WERI-Rb-1 (cell line): ENCODE measurements around the gene WWOX.

Experiments
- DNase-seq: peaks from one replicate; pipeline ENCODE4 v3.0.0-alpha.2; 2020
- H3K27ac ChIP-seq: fragments of 250-450 bp; sonication (Bioruptor Pico); 2 replicates; pipeline ENCODE4 v1.5.1; 2020; ENCODE audit warnings: mild to moderate bottlenecking, moderate library complexity
- H3K27me3 ChIP-seq: fragments of 250-450 bp; sonication (Bioruptor Pico); 2 replicates; pipeline ENCODE4 v1.5.1; 2021; ENCODE audit warnings: mild to moderate bottlenecking, low read depth, moderate library complexity; ENCODE audit not compliant: insufficient read depth, severe bottlenecking
- H3K36me3 ChIP-seq: fragments of 250-450 bp; sonication (Bioruptor Pico); 2 replicates; pipeline ENCODE4 v1.5.1; 2020; ENCODE audit warnings: mild to moderate bottlenecking, moderate library complexity
- H3K4me3 ChIP-seq: 2 replicates; pipeline ENCODE4 v1.5.1; 2011; ENCODE audit warnings: low read depth, mild to moderate bottlenecking, control low read depth, low read length
- H3K9me3 ChIP-seq: fragments of 250-450 bp; sonication (Bioruptor Pico); 2 replicates; pipeline ENCODE4 v1.5.1; 2021; ENCODE audit warnings: mild to moderate bottlenecking, moderate library complexity; ENCODE audit not compliant: severe bottlenecking
- CTCF ChIP-seq: IDR thresholded peaks from 2 replicates; pipeline ENCODE4 v1.5.1; 2011; ENCODE audit warnings: low read depth, mild to moderate bottlenecking, control low read depth, inconsistent platforms, low read length

The WWOX gene

GRCh38 chr16:78105517-78105916 is 6.1 kb downstream of the WWOX start:
- no peak for TF ChIP-seq CTCF
- H3K4me3 ChIP-seq, result no peak overlapping the region
- no peaks in the 10 kb centered on the region for H3K27me3 ChIP-seq
- peaks cover 13% of the 10 kb centered on the region for H3K36me3 ChIP-seq
- no peak overlapping the region for H3K27ac ChIP-seq
- H3K9me3 ChIP-seq, result no peaks in the 10 kb centered on the region
- DNase-seq, result no peak

- Histone ChIP-seq H3K36me3 (peaks cover 9% of the 10 kb centered on the region), H3K4me3 (no peak overlapping the region), H3K27me3 (no peaks in the 10 kb centered on the region), H3K27ac (no peak overlapping the region), H3K9me3 (no peaks in the 10 kb centered on the region)
- no peak for DNase-seq
- no peak for TF ChIP-seq CTCF
These were observed 7.2 kb downstream of the WWOX start for GRCh38 chr16:78106686-78107085.

- Histone ChIP-seq H3K4me3 (no peak overlapping the region), H3K27me3 (no peaks in the 10 kb centered on the region), H3K36me3 (peaks cover 12% of the 10 kb centered on the region), H3K27ac (no peak overlapping the region), H3K9me3 (no peaks in the 10 kb centered on the region)
- DNase-seq, result peak; percentile 29
- no peak for TF ChIP-seq CTCF
These were observed 9.0 kb downstream of the WWOX start for GRCh38 chr16:78108451-78108850.

GRCh38 chr16:78113258-78113657 is 13.8 kb downstream of the WWOX start:
- TF ChIP-seq CTCF, result no peak
- H3K27ac ChIP-seq, result no peak overlapping the region
- no peaks in the 10 kb centered on the region for H3K9me3 ChIP-seq
- peaks cover 12% of the 10 kb centered on the region for H3K36me3 ChIP-seq
- no peaks in the 10 kb centered on the region for H3K27me3 ChIP-seq
- no peak overlapping the region for H3K4me3 ChIP-seq
- DNase-seq, result no peak

- no peak overlapping the region for H3K4me3 ChIP-seq
- TF ChIP-seq CTCF, result no peak
- H3K9me3 ChIP-seq, result no peaks in the 10 kb centered on the region
- no peak overlapping the region for H3K27ac ChIP-seq
- DNase-seq, result no peak
- H3K27me3 ChIP-seq, result no peaks in the 10 kb centered on the region
- H3K36me3 ChIP-seq, result peaks cover 3% of the 10 kb centered on the region
These were observed 16.2 kb downstream of the WWOX start for GRCh38 chr16:78115659-78116058.

- DNase-seq, result no peak
- Histone ChIP-seq H3K36me3 (peaks cover 3% of the 10 kb centered on the region), H3K9me3 (no peaks in the 10 kb centered on the region), H3K4me3 (no peak overlapping the region), H3K27ac (no peak overlapping the region), H3K27me3 (no peaks in the 10 kb centered on the region)
- TF ChIP-seq CTCF, result no peak
These were observed 17.5 kb downstream of the WWOX start for GRCh38 chr16:78116946-78117345.
